Activated CD4-positive, CD25-positive, alpha-beta regulatory T cell treated with anti-CD3 and anti-CD28 coated beads, Interleukin-2, amount 50 U/mL, for 72 hours (primary cell): Measurements from ENCODE around the gene WDR38.

Experiments used
- DNase-seq: peaks from one replicate; pipeline ENCODE4 v3.0.0; 2021

WDR38 gene

GRCh38 chr9:124886461-124886860 lies 33.2 kb downstream of the WDR38 start:
- no peak for DNase-seq

GRCh38 chr9:124886866-124887492 lies 33.7 kb downstream of the WDR38 start:
- DNase-seq = no peak

GRCh38 chr9:124887832-124888231 lies 34.6 kb downstream of the WDR38 start:
- no peak for DNase-seq

- no peak for DNase-seq
Observed at GRCh38 chr9:124889006-124889405, 35.7 kb downstream of the WDR38 start.

- no peak for DNase-seq
Observed at GRCh38 chr9:124890179-124890578, 36.9 kb downstream of the WDR38 start.

- DNase-seq = no peak
Observed at GRCh38 chr9:124894035-124894740, 40.9 kb downstream of the WDR38 start.

- DNase-seq = no peak
Observed at GRCh38 chr9:124894741-124895170, 41.5 kb downstream of the WDR38 start.

GRCh38 chr9:124897570-124898460 lies 44.6 kb downstream of the WDR38 start:
- DNase-seq = no peak

- DNase-seq = no peak
Observed at GRCh38 chr9:124899845-124900244, 46.6 kb downstream of the WDR38 start.

- DNase-seq = no peak
Observed at GRCh38 chr9:124906966-124907365, 53.7 kb downstream of the WDR38 start.
